Immature natural killer cell (primary cell): ENCODE data around the gene ARHGAP22. TPM values are rescaled to one million over a fixed set of nuclear protein-coding genes. Genes with fewer than 3 reads are reported as not detected.

Experiments
- DNase-seq, 3 donors: peaks; one replicate each; pipeline ENCODE4 v3.0.0; 2022; ENCODE audit warnings: mixed read lengths in 1 of 3
- H3K27ac Mint-ChIP-seq, 6 donors: one replicate each; pipeline ENCODE4 v1.8.0; 2020; ENCODE audit warnings: mixed read lengths in 6 of 6, mild to moderate bottlenecking in 5 of 6, inconsistent platforms in 4 of 6, moderate library complexity in 3 of 6
- H3K27me3 Mint-ChIP-seq, 3 donors: one replicate each; pipeline ENCODE4 v1.8.0; 2020 to 2021; ENCODE audit warnings: low read depth in 3 of 3, mild to moderate bottlenecking in 3 of 3, mixed read lengths in 3 of 3, moderate library complexity in 3 of 3, inconsistent platforms in 1 of 3
- H3K36me3 Mint-ChIP-seq, 3 donors: one replicate each; pipeline ENCODE4 v1.8.0; 2020; ENCODE audit warnings: mixed read lengths in 3 of 3, inconsistent platforms in 2 of 3, mild to moderate bottlenecking in 2 of 3
- H3K4me1 Mint-ChIP-seq, 2 donors: one replicate each; pipeline ENCODE4 v1.8.0; 2020; ENCODE audit warnings: inconsistent platforms in 2 of 2, mild to moderate bottlenecking in 2 of 2, mixed read lengths in 2 of 2, moderate library complexity in 1 of 2
- H3K4me3 Mint-ChIP-seq, 5 donors: one replicate each; pipeline ENCODE4 v1.8.0; 2020; ENCODE audit warnings: mild to moderate bottlenecking in 5 of 5, mixed read lengths in 5 of 5, inconsistent platforms in 3 of 5, moderate library complexity in 3 of 5
- H3K9me3 Mint-ChIP-seq, 6 donors: one replicate each; pipeline ENCODE4 v1.8.0; 2020; ENCODE audit warnings: mild to moderate bottlenecking in 6 of 6, mixed read lengths in 6 of 6, inconsistent platforms in 4 of 6, moderate library complexity in 3 of 6
- polyA plus RNA-seq, 3 donors: library from polyadenylated mRNA; unstranded; fragments of 300-500 nt; fragmentation: Illumina TruSeq; gene quantifications; one replicate each; pipeline ENCODE4 v1.2.3, GENCODE V29; 2021

Gene ARHGAP22
- polyA plus RNA-seq, 3 donors from 2014 or later, result not detected

DNA sequence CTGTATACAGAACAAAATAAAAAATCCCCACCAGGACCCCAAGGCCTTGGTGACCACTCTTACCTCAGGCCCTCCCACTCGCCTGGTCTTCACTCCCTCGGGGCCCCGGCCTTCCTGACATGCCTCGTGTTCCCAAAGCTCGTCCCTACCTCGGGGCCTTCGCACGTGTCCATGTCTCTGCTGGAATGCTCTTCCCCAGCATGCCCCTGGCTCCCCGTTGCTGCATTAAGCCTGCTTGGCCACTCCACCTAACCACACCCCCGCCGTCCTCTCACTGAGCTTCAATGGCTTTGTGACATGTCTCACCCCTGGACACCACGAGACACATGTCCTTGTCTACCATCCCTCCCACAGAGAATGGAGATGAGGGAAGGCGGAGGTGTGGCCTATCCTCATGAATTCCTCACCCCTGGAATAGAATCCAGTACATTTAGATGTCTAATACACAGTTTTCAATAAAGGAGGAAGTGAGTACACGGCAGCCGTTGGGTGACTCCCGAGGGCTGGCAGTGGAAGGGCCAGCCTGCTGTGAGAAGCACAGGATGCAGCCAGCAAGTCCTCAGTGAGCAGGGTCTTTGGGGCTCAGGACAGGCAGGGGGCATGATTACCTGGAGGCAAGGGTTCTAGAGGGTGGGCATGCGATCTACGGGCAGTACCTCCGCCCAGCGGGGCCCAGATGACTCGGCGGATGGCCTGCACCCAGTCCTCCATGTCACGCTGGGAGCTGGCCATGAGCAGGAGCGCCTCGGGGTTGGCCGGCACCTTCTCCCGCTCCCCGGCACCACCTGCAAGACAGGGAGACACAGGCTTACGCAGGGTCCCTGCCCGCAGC lies 125.7 kb downstream of the ARHGAP22 start:
- no peaks in the 10 kb centered on the region for H3K36me3 Mint-ChIP-seq
- H3K9me3 Mint-ChIP-seq, result no peaks in the 10 kb centered on the region
- H3K4me1 Mint-ChIP-seq, result no peaks in the 10 kb centered on the region
- H3K27ac Mint-ChIP-seq, result no peak overlapping the region
- no peak overlapping the region for H3K4me3 Mint-ChIP-seq
- peaks cover 5 to 7% (median 6%) of the 10 kb centered on the region in 3 donors for H3K27me3 Mint-ChIP-seq
- no peak for DNase-seq

DNA sequence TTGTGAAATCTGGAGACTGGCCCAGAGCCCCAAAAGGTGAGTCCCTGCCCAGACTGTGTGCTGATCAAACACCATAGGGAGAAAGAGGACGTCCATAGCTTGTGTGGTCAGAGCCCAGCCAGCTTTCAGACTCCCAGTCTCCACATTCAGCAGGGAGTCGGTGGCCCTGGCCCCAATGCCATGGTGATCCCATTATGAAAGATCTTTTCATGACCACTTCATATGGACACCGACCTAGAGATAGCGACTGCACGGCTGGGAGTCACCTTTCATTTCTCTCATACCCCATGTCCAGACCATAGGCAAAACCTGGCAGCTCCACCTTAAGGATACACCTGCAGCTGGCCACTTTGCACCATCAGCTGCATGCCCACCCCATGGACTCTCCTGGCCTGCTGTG lies 126.4 kb downstream of the ARHGAP22 start:
- H3K4me1 Mint-ChIP-seq, result no peaks in the 10 kb centered on the region
- H3K9me3 Mint-ChIP-seq, result no peaks in the 10 kb centered on the region
- no peak for DNase-seq
- no peaks in the 10 kb centered on the region for H3K36me3 Mint-ChIP-seq
- H3K27me3 Mint-ChIP-seq, result peaks cover 5 to 7% (median 6%) of the 10 kb centered on the region in 3 donors
- H3K4me3 Mint-ChIP-seq, result no peak overlapping the region
- no peak overlapping the region for H3K27ac Mint-ChIP-seq

DNA sequence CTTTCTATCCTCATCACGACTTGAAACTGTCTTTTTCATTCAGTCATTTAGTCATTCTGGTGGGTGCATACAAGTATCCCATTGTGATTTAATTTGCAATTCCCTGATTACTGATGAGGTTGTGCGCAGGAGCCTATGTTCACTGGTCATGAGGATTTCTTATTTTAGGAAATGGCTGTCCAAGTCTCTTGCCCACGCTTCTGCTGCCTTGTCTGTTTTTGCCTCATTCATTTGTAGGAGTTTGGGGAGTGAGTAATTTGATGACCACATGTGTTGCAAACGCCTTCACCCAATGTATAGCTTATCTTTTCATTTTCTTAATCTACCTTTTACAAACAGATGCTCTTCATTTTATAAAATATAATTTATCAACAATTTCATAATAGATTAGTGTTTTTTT lies 127.3 kb downstream of the ARHGAP22 start:
- no peak for DNase-seq
- H3K4me3 Mint-ChIP-seq, result no peak overlapping the region
- no peak overlapping the region for H3K27ac Mint-ChIP-seq
- no peaks in the 10 kb centered on the region for H3K4me1 Mint-ChIP-seq
- peaks cover 5 to 6% (median 6%) of the 10 kb centered on the region in 3 donors for H3K27me3 Mint-ChIP-seq
- H3K9me3 Mint-ChIP-seq, result no peaks in the 10 kb centered on the region
- no peaks in the 10 kb centered on the region for H3K36me3 Mint-ChIP-seq

DNA sequence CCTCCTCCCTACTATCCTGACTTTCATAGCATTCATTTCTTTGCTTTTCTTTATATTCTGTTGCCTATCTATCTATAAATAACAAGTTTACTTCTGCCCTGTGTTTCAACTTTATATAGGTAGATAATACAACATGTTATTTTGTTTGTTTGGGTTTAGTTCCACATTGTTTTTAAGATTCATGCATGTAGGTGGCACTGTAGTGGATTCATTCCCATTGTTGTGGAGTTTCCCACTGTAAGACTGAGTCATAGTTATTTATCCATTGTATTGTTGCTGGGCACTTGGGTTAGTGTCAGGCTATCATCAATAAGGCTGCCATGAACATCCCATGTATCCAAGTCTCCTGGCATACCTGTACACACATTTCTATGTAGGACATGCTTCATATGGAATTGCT lies 127.7 kb downstream of the ARHGAP22 start:
- no peak for DNase-seq
- Mint-ChIP-seq H3K4me3 (no peak overlapping the region), H3K27me3 (peaks cover 5% of the 10 kb centered on the region in 3 donors), H3K9me3 (no peaks in the 10 kb centered on the region), H3K27ac (no peak overlapping the region), H3K4me1 (no peaks in the 10 kb centered on the region), H3K36me3 (no peaks in the 10 kb centered on the region)

DNA sequence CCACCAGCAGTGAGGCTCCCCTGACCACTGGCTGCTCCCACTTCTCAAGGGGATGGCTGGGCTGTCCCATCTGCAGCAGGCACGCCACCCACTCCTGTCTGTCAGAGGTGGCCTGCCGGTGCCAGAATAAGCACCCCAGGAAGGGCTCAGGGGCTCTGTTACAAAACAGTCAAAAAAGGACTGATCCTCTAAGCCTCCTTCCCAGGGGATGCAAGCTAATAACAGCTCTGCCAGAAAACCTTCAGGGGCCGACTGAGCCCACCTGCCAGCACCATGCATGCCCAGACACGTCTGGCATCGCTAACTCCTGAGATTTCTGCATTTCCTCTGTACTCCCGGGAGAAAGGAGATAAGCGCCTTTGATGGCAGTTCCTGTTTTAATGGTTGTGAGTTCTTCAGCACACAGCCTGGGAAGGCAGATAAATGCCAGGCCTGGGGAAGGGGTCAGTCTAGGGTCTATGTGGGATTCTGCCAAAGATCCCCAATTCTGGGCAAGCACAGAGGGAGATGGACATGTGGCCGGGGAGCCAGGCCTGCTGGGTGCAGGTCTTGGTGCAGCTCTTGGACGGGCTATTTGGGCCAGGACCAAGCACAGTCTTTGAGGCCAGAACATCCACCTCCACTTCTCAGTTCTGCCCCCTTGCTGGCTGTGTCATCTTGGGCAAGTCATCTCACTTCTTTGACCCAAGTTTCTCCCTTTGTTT lies 128.4 kb downstream of the ARHGAP22 start:
- DNase-seq, result no peak
- no peak overlapping the region for H3K4me3 Mint-ChIP-seq
- H3K27me3 Mint-ChIP-seq, result peaks cover 5% of the 10 kb centered on the region in 3 donors
- no peaks in the 10 kb centered on the region for H3K36me3 Mint-ChIP-seq
- H3K4me1 Mint-ChIP-seq, result no peaks in the 10 kb centered on the region
- no peaks in the 10 kb centered on the region for H3K9me3 Mint-ChIP-seq
- H3K27ac Mint-ChIP-seq, result no peak overlapping the region

DNA sequence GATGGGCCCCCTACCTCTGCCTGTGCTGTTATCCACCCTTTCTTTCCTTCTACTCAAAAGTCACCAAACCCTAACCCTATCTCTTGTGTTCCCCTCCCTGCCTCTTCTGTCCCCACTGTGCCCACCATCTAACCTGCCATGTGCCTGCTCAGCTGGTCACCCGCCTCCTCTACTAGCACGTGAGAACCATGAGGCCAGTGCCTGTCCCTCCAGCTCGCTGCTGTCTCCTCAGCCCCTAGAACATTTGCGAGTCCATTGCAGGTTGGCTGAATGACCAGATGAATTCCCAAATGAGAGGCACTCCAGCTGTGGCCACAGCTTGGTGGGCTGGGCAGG lies 129.0 kb downstream of the ARHGAP22 start:
- no peaks in the 10 kb centered on the region for H3K36me3 Mint-ChIP-seq
- no peak overlapping the region for H3K4me3 Mint-ChIP-seq
- DNase-seq, result no peak
- H3K27ac Mint-ChIP-seq, result no peak overlapping the region
- H3K9me3 Mint-ChIP-seq, result no peaks in the 10 kb centered on the region
- H3K4me1 Mint-ChIP-seq, result no peaks in the 10 kb centered on the region
- peaks cover 5% of the 10 kb centered on the region in 3 donors for H3K27me3 Mint-ChIP-seq

DNA sequence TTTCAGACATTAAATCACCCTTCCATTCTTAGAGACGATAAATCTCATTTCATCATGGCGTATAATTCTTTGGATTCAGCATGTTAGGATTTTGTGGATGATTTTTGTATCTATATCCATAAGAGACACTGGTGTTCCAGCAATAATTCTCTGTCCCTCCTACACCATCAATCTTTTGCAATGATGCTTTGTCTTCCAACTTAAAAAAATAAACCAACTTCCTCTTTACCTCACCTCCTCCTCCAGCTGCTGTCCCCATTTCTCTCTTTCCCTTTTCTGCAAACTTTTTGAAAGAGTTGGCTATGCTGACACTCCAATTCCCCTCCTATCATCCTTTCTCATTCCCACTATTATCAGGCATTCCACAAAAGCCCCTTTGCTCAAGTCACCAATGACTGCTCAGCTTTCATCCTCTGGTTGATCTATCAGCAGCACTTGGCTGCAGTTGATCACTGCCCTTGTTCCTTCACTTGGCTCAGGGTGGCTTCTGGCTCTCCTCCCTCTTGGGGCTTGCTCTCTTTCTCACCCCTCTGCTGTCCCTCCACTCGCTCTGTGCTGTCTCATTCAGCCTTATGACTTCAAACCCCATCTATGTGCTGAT lies 130.0 kb downstream of the ARHGAP22 start:
- no peaks in the 10 kb centered on the region for H3K36me3 Mint-ChIP-seq

DNA sequence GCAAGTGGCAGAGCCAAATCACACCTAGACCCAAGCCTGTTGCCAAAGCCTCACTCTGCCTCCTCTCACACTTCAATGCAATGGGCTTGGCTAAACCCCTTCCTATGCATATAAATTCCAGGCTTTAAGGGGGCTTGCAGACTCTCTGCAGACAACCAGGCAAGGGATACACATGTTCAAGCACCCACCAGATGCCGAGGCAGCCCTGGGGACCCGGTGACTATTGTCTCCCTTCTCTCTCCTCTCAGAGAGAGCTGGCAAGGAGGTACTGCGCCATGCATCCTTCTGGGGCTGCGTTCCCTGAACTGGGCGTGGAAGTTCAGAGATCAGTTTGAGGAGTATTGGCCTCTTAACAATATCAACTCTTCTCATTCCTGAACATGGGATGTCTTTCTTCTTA lies 131.2 kb downstream of the ARHGAP22 start:
- Mint-ChIP-seq H3K27me3 (peaks cover 3% of the 10 kb centered on the region in 3 donors), H3K36me3 (no peaks in the 10 kb centered on the region), H3K4me3 (no peak overlapping the region), H3K27ac (no peak overlapping the region), H3K4me1 (no peaks in the 10 kb centered on the region), H3K9me3 (no peaks in the 10 kb centered on the region)
- no peak for DNase-seq

More for the DNA sequence above, 130.0 kb downstream of the ARHGAP22 start:
- DNase-seq, result no peak
- Mint-ChIP-seq H3K9me3 (no peaks in the 10 kb centered on the region), H3K27ac (no peak overlapping the region), H3K4me3 (no peak overlapping the region), H3K4me1 (no peaks in the 10 kb centered on the region), H3K27me3 (peaks cover 5% of the 10 kb centered on the region in 3 donors)

DNA sequence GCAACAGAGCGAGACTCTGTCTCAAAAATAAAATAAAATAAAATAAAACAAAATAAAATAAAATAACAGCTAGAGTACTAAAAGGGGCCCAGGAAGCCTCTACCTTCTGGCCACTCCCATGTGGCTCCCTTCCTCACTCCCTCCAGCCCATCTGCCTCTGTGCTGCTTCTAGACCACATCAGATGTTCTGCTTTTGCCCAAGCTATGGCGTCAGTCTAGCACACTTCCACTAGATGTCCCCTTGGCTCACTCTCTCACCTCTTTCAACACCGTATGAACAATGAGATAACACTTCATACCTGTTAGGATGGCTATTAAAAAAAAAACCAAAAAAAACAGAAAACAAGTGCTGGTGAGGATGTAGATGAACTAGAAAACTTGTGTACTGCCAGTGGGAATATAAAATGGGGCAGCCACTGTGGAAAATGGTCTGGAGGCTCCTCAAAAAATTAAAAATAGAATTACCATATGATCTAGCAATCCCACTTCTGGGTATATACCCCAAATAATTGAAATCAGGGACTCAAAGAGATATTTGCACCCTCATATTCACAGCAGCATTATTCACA lies 132.3 kb downstream of the ARHGAP22 start:
- Mint-ChIP-seq H3K27ac (no peak overlapping the region), H3K9me3 (no peaks in the 10 kb centered on the region), H3K4me3 (no peak overlapping the region), H3K4me1 (no peaks in the 10 kb centered on the region), H3K27me3 (peaks cover 2 to 3% (median 3%) of the 10 kb centered on the region in 3 donors), H3K36me3 (no peaks in the 10 kb centered on the region)
- DNase-seq, result no peak

DNA sequence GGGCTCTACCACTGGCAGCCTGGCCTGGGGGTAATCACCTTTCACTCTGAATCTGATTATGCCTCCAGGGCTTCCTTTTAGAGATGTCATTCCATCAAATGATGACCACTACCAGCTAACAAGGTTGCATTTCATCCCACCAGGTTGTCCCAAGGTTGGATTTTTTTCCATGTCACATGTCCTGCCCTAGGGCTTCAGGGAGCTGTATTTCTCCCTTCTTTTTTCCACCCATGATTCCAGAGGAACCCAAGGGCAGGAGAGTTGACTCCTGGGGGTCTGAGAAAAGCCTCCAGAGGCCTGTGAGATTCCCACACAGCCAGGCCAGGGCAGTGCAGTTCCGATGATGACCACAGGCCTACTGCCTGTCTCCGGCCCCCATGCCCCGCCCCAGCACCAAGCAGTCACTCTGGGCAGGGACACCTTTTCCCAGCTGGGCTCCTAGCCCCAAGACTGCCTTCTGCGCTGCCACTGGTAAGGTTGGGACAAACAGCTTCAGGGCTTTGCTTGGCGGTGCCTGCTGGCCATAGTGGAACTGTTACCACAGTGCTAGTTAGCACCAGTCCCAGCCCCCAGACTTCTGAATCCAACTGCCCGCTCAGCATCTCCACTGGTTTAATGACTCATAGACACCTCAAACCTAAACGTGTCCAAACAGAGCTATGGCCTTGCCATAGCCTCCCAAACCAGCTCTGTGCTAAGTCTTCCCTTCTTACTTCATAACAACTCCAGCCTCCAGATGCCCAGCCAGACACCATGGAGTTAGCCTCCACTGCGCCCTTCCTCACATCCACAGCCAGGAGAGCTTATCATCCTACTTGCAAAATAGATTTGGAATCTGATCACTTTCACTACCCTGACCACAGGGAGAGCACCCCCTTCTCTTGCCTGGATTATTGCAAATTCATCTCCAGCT lies 133.7 kb downstream of the ARHGAP22 start:
- H3K36me3 Mint-ChIP-seq, result no peaks in the 10 kb centered on the region
- H3K27me3 Mint-ChIP-seq, result peaks cover 2 to 3% (median 3%) of the 10 kb centered on the region in 3 donors
- no peak overlapping the region for H3K4me3 Mint-ChIP-seq
- H3K27ac Mint-ChIP-seq, result no peak overlapping the region
- H3K4me1 Mint-ChIP-seq, result no peaks in the 10 kb centered on the region
- DNase-seq, result no peak
- no peaks in the 10 kb centered on the region for H3K9me3 Mint-ChIP-seq

DNA sequence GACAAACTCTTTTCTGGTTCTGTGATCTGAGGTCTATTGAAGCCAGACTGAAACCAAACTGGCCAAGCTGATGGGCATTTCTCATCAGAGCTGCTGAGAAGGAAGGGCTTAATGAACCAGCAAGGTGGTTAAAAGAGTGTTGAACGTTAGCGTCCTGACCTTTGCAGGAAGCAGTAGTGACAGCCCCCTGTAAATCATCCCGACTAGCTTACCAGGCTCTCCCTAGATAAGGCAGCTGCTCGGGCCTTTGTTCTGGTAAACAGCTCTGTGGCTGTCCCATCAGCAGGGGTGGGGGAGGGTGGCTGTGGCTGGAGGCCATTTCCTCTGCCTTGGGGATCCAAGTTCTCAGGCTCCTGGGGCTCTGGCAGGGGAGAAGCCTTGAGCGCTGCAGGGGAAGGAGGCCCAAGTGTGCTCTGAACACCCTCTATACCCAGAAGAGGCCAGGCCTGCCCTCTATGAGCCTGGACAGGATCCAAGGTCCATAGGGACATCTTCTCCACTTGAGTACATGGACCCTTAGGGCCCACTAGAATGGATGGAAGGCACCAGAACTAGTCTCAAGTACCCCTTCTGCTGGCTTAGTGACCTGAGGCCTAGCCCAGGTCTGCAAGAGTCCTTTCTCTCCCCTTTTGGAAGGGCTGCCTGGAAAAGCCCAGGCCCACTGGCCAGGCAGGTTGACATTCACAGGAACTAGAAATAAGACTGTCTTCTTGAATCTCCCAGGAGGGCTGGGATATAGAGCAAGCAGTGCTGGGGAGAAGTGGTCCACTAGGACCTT lies 134.6 kb downstream of the ARHGAP22 start:
- peaks cover 2 to 3% (median 3%) of the 10 kb centered on the region in 3 donors for H3K27me3 Mint-ChIP-seq
- H3K36me3 Mint-ChIP-seq, result no peaks in the 10 kb centered on the region
- no peak for DNase-seq
- H3K9me3 Mint-ChIP-seq, result no peaks in the 10 kb centered on the region
- no peaks in the 10 kb centered on the region for H3K4me1 Mint-ChIP-seq
- H3K27ac Mint-ChIP-seq, result no peak overlapping the region
- H3K4me3 Mint-ChIP-seq, result no peak overlapping the region

DNA sequence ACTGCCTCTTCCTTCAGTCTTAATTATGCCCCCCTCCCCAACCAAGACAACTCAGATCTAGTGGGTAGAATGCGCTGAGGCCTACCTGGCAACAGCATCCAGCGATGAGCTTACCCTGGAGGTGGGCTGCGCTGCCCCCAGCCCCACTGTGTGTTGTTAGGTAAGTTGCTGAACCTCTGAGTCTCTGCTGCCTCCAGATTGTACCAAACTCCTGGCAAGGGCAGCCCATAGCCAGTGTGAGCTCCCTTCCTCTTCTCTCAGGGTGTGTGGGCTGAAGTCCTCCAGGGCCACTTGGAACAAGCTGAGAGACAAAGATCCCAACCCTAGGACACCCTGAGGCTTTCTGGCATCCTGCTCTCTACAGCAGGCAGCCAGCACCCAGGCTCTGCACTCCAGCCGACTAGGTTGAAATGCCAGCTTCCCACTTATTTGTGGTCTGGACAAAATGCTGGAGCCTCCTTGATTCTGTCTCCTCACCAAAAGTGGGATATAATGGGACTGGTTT lies 135.3 kb downstream of the ARHGAP22 start:
- H3K27me3 Mint-ChIP-seq, result peaks cover 0 to 3% (median 2%) of the 10 kb centered on the region in 3 donors
- no peak for DNase-seq
- H3K9me3 Mint-ChIP-seq, result no peaks in the 10 kb centered on the region
- H3K36me3 Mint-ChIP-seq, result no peaks in the 10 kb centered on the region
- no peak overlapping the region for H3K4me3 Mint-ChIP-seq
- H3K4me1 Mint-ChIP-seq, result no peaks in the 10 kb centered on the region
- H3K27ac Mint-ChIP-seq, result no peak overlapping the region
